T-helper 2 cell (primary cell): ENCODE measurements around the gene TMEM141.
A peak's percentile ranks its signal among the peaks of the same experiment; 100 is the strongest.
"Not testable (repeated sequence)": the region's sequence is repeated elsewhere in the genome, so short reads cannot be mapped to it uniquely, and the experiment has no call there.

Experiments
- DNase-seq, 5 experiments: peaks; one replicate each; pipeline versions ENCODE4 v3.0.0 to v3.0.0-alpha.2; 2012 to 2022

Gene TMEM141

GRCh38 chr9:136794281-136794999 is 3.3 kb downstream of the TMEM141 start:
- DNase-seq, result no peak

GRCh38 chr9:136795000-136795348 is 3.8 kb downstream of the TMEM141 start:
- no peak for DNase-seq

- DNase-seq, result no peak
Observed at GRCh38 chr9:136796238-136796774, 5.2 kb downstream of the TMEM141 start, which contains the start of gene CCDC183. Gene CCDC183, plus strand, starts transcription at chr9:136796338. Its CDS starts 60 bp downstream, at chr9:136796398.

- not testable (repeated sequence) for DNase-seq
Observed at GRCh38 chr9:136796775-136797347, 5.7 kb downstream of the TMEM141 start.

- no peak for DNase-seq
Observed at GRCh38 chr9:136798708-136799078, 7.5 kb downstream of the TMEM141 start.

- no peak for DNase-seq
Observed at GRCh38 chr9:136799079-136799853, 8.1 kb downstream of the TMEM141 start.

- peak; percentile 63 to 89 (median 86) for DNase-seq
Observed at GRCh38 chr9:136799854-136800657, 8.9 kb downstream of the TMEM141 start.

- no peak for DNase-seq
Observed at GRCh38 chr9:136802321-136802720, 11.2 kb downstream of the TMEM141 start.

- DNase-seq, result not testable (repeated sequence)
Observed at GRCh38 chr9:136803009-136803550, 11.9 kb downstream of the TMEM141 start.

- no peak for DNase-seq
Observed at GRCh38 chr9:136803551-136804508, 12.7 kb downstream of the TMEM141 start.

GRCh38 chr9:136804509-136805206 is 13.5 kb downstream of the TMEM141 start:
- no peak for DNase-seq

- no peak for DNase-seq
Observed at GRCh38 chr9:136805207-136805740, 14.1 kb downstream of the TMEM141 start.

GRCh38 chr9:136806067-136806466 is 14.9 kb downstream of the TMEM141 start:
- DNase-seq, result no peak

- DNase-seq, result no peak
Observed at GRCh38 chr9:136806631-136807201, 15.6 kb downstream of the TMEM141 start.

- DNase-seq, result peak; percentile 67 to 87 (median 76)
Observed at GRCh38 chr9:136807281-136808074, 16.3 kb downstream of the TMEM141 start, which contains the start of gene RABL6. Gene RABL6, plus strand, starts transcription at chr9:136807948. Its CDS starts 249 bp downstream, at chr9:136808197.

- DNase-seq, result peak in 4 of 5 experiments; percentile 25 to 47 (median 34)
Observed at GRCh38 chr9:136808075-136808805, 17.1 kb downstream of the TMEM141 start.

GRCh38 chr9:136808806-136809158 is 17.6 kb downstream of the TMEM141 start:
- no peak for DNase-seq
